Panc1 (cell line): Measurements from ENCODE around the gene COPZ2. TPM values are rescaled to one million over a fixed set of nuclear protein-coding genes. Genes with fewer than 3 reads are reported as not detected.
A peak's percentile ranks its signal among the peaks of the same experiment; 100 is the strongest.

Experiments used
- ATAC-seq: fragments of 200-7000 bp; cut with Tn5 transposase; 2 replicates; pipeline ENCODE4 v1.9.1; 2020; ENCODE audit warnings: mild to moderate bottlenecking, moderate library complexity
- BruUV-seq: library from RNA; stranded (reverse); fragments of 400-500 nt; replicated peaks from 2 replicates; lab custom pipeline; 2021; lab: Mats Ljungman, UMichigan
- CTCF ChIA-PET: fragments of 300-600 bp; sonication (Branson Sonifier 250); formaldehyde crosslinking; loops from one replicate; lab custom pipeline; 2022; ENCODE audit warnings: antibody characterized with exemption; lab: Charles Lee
- POLR2A ChIA-PET: fragments of 300-600 bp; sonication (Branson Sonifier 250); formaldehyde crosslinking; loops from one replicate; lab custom pipeline; 2022; ENCODE audit warnings: antibody characterized with exemption; lab: Charles Lee
- DNase-seq: peaks from one replicate; pipeline ENCODE4 v3.0.0-alpha.2; 2010; ENCODE audit warnings: low read depth, low spot score
- H3K27ac ChIP-seq: 2 replicates; pipeline ENCODE4 v1.5.1; 2011; ENCODE audit warnings: mild to moderate bottlenecking, low read length, inconsistent platforms
- H3K27me3 ChIP-seq: fragments of 200-500 bp; sonication (Bioruptor generic); 2 replicates; pipeline ENCODE4 v1.6.0; 2014; ENCODE audit warnings: low read length, inconsistent platforms; ENCODE audit not compliant: control insufficient read depth, insufficient read depth
- H3K36me3 ChIP-seq: fragments of 200-500 bp; sonication (Bioruptor generic); 2 replicates; pipeline ENCODE4 v1.5.1; 2014; ENCODE audit warnings: inconsistent platforms, mild to moderate bottlenecking, low read length, moderate library complexity; ENCODE audit not compliant: control insufficient read depth, insufficient read depth
- H3K4me1 ChIP-seq: 2 replicates; pipeline ENCODE4 v1.5.1; 2011; ENCODE audit warnings: inconsistent platforms, mild to moderate bottlenecking, low read length, moderate library complexity; ENCODE audit not compliant: control insufficient read depth, insufficient read depth
- H3K4me3 ChIP-seq, 2 experiments: 2 replicates each; pipeline ENCODE4 v1.5.1; 2011 to 2012; ENCODE audit warnings: low read depth in 2 of 2, low read length in 2 of 2, mild to moderate bottlenecking in 2 of 2, inconsistent platforms in 1 of 2, moderate library complexity in 1 of 2
- H3K9me3 ChIP-seq: fragments of 200-500 bp; sonication (Bioruptor generic); 2 replicates; pipeline ENCODE4 v1.5.1; 2014; ENCODE audit warnings: low read depth, mild to moderate bottlenecking, inconsistent platforms, low read length, moderate library complexity; ENCODE audit not compliant: control insufficient read depth, insufficient read depth
- CTCF ChIP-seq: fragments of 450-650 bp; IDR thresholded peaks from 2 replicates; pipeline ENCODE4 v1.5.1; 2017; ENCODE audit warnings: mild to moderate bottlenecking
- POLR2AphosphoS5 ChIP-seq: IDR thresholded peaks from 2 replicates; pipeline ENCODE4 v1.6.1; 2012; ENCODE audit warnings: mild to moderate bottlenecking, low read depth, low read length, moderate library complexity
- REST ChIP-seq, 2 experiments: IDR thresholded peaks; 2 replicates each; pipeline ENCODE4 v1.6.1; 2011 to 2012; ENCODE audit warnings: low read depth in 2 of 2, control low read depth in 1 of 2, low read length in 1 of 2, mild to moderate bottlenecking in 1 of 2, moderate library complexity in 1 of 2; ENCODE audit not compliant: insufficient read depth in 1 of 2
- SIN3A ChIP-seq: IDR thresholded peaks from 2 replicates; pipeline ENCODE4 v1.6.1; 2012; ENCODE audit warnings: low read depth, mild to moderate bottlenecking, low read length, moderate library complexity, borderline replicate concordance; ENCODE audit not compliant: insufficient read depth
- TCF7L2 ChIP-seq: IDR thresholded peaks from 2 replicates; pipeline ENCODE4 v1.6.1; 2011; ENCODE audit warnings: mild to moderate bottlenecking, low read depth, low read length, inconsistent platforms
- in situ Hi-C: cut with HindIII; loops from 2 replicates; pipeline ENCODE4 v1.10.0; 2016; ENCODE audit warnings: low sequenced_read_pairs, low pct_unique_long_range_greater_than_20kb
- intact Hi-C: fragments of 100-400 bp; cut with micrococcal nuclease; formaldehyde crosslinking; loops from one replicate; pipeline ENCODE4 v1.10.0; 2022; ENCODE audit not compliant: unreplicated experiment
- total RNA-seq: library from RNA; stranded (reverse); gene quantifications from one replicate; pipeline ENCODE4 v1.2.1, GENCODE V29; 2021; ENCODE audit not compliant: unreplicated experiment

Gene COPZ2
- total RNA-seq, 1 experiment from 2014 or later: 5.4 TPM

GRCh38 chr17:48013876-48014594, 23.6 kb downstream of the COPZ2 start:
- DNase-seq (no peak), ATAC-seq (no peak)
- no TSS peak for BruUV-seq
- intact Hi-C loops: no loop called here
- no peaks in the 10 kb centered on the region for H3K36me3 ChIP-seq
- TF ChIP-seq TCF7L2 (no peak), POLR2AphosphoS5 (no peak), REST (IDR thresholded peaks at IDR 0.05; ENCODE audit: insufficient read depth in 1 of 2, low read depth in 2 of 2, low read length in 1 of 2) (no peak), CTCF (no peak), SIN3A (no peak)
- H3K27me3 ChIP-seq: no peaks in the 10 kb centered on the region
- H3K4me1 ChIP-seq: peaks cover 13% of the 10 kb centered on the region; the same call in 1 of the 2 replicates
- CTCF ChIA-PET: interaction anchor here (0.5 to 0.7 kb wide), 3 partner anchors 18 to 209 kb away, joined by 4 to 7 read pairs (median 5); no protein-coding TSS in a partner anchor
- H3K4me3 ChIP-seq: no peak overlapping the region
- no peaks in the 10 kb centered on the region for H3K9me3 ChIP-seq
- POLR2A ChIA-PET: interaction anchor here (0.6 kb wide), 2 partner anchors 67 to 85 kb away, joined by 3 to 4 read pairs; no protein-coding TSS in a partner anchor
- H3K27ac ChIP-seq: no peak overlapping the region
- in situ Hi-C loops: no loop called here

- intact Hi-C loops: no loop called here
- DNase-seq (no peak), ATAC-seq (peak; percentile 36; the same call in 1 of the 2 replicates)
- no peak overlapping the region for H3K27ac ChIP-seq
- H3K4me3 ChIP-seq: no peak overlapping the region
- H3K4me1 ChIP-seq: peaks cover 13% of the 10 kb centered on the region; the same call in 1 of the 2 replicates
- H3K36me3 ChIP-seq: no peaks in the 10 kb centered on the region
- H3K9me3 ChIP-seq: no peaks in the 10 kb centered on the region
- in situ Hi-C loops: no loop called here
- ChIA-PET CTCF (interaction anchor here (0.6 kb wide), 1 partner anchor 70 kb away, joined by 4 read pairs; no protein-coding TSS in a partner anchor), POLR2A (no interaction called here)
- TF ChIP-seq CTCF: no peak
- H3K27me3 ChIP-seq: no peaks in the 10 kb centered on the region
- no TSS peak for BruUV-seq
Measured at GRCh38 chr17:48012654-48013053, 24.9 kb downstream of the COPZ2 start.
